HepG2 (cell line): Measurements from ENCODE around the gene TOLLIP. TPM values are rescaled to one million over a fixed set of nuclear protein-coding genes. Genes with fewer than 3 reads are reported as not detected.

Experiments
- ATAC-seq: fragments of 200-7000 bp; cut with Tn5 transposase; 3 replicates; pipeline ENCODE4 v1.9.1; 2020; ENCODE audit warnings: mild to moderate bottlenecking, moderate library complexity
- Bru-seq: library from RNA; stranded (reverse); fragments of 400-500 nt; gene quantifications from one replicate; lab custom pipeline; 2021; lab: Mats Ljungman, UMichigan
- BruChase-seq, 2 experiments: library from RNA; stranded (reverse); fragments of 400-500 nt; gene quantifications; one replicate each; lab custom pipeline; 2021; lab: Mats Ljungman, UMichigan
- BruUV-seq: library from RNA; stranded (reverse); fragments of 400-500 nt; replicated peaks from 2 replicates; lab custom pipeline; 2021; lab: Mats Ljungman, UMichigan
- CTCF ChIA-PET: fragments of 300-600 bp; formaldehyde crosslinking; extraction: SDS; loops from one replicate; lab custom pipeline; 2021; ENCODE audit warnings: low total read pairs, inconsistent platforms, low intra/inter-chr PET ratio; lab: Yijun Ruan, JAX
- POLR2A ChIA-PET: fragments of 350-600 bp; sonication (Branson Sonifier 250); formaldehyde crosslinking; loops from one replicate; lab custom pipeline; 2020; ENCODE audit warnings: antibody characterized with exemption, inconsistent platforms; lab: Yijun Ruan, JAX
- DNase-seq: peaks from one replicate; pipeline ENCODE4 v3.0.0-alpha.2; 2015; ENCODE audit warnings: low spot score
- FAIRE-seq: peaks from 3 replicates; lab custom pipeline; 2011; peaks lifted over from hg19 to GRCh38; lab: Jason Lieb, UNC
- H2AFZ ChIP-seq: one replicate; pipeline ENCODE4 v1.6.1; 2011; ENCODE audit warnings: low read length, inconsistent platforms
- H3K27ac ChIP-seq: fragments of 300-600 bp; 3 replicates; pipeline ENCODE4 v1.8.0; 2011; ENCODE audit warnings: mixed run types, mild to moderate bottlenecking, mixed read lengths, low read length, inconsistent platforms; ENCODE audit not compliant: insufficient read depth; ENCODE audit errors: extremely low read length
- H3K27me3 ChIP-seq, 2 experiments: fragments of 200-600 bp in 1 of 2; 2 replicates in 1 of 2; 3 replicates in 1 of 2; pipeline versions ENCODE4 v1.6.0 to v1.8.0; 2011; ENCODE audit warnings: low read length in 2 of 2, mild to moderate bottlenecking in 2 of 2, moderate library complexity in 2 of 2, inconsistent platforms in 1 of 2; ENCODE audit not compliant: insufficient read depth in 2 of 2, control insufficient read depth in 1 of 2
- H3K36me3 ChIP-seq, 2 experiments: fragments of 200-600 bp in 1 of 2; replicated peaks in 1 of 2; 2 replicates in 1 of 2; 3 replicates in 1 of 2; pipeline versions ENCODE4 v1.5.1 to v1.8.0; 2011; ENCODE audit warnings: low read length in 2 of 2, inconsistent platforms in 1 of 2; ENCODE audit not compliant: insufficient read depth in 2 of 2, control insufficient read depth in 1 of 2
- H3K4me1 ChIP-seq: 2 replicates; pipeline ENCODE4 v1.5.1; 2012; ENCODE audit warnings: low read length, inconsistent platforms; ENCODE audit not compliant: insufficient read depth
- H3K4me2 ChIP-seq: 2 replicates; pipeline ENCODE4 v1.6.0; 2011; ENCODE audit warnings: low read depth, low read length, inconsistent platforms
- H3K4me3 ChIP-seq, 3 experiments: fragments of 200-600 bp in 1 of 3; sonication (generic), shearing (Covaris generic) in 1 of 3; replicated peaks in 1 of 3; 2 replicates each; pipeline ENCODE4 v1.5.1; 2011 to 2016; ENCODE audit warnings: low read length in 3 of 3, inconsistent platforms in 2 of 3, low read depth in 2 of 3, mild to moderate bottlenecking in 2 of 3, control low read depth in 1 of 3, mixed read lengths in 1 of 3; ENCODE audit not compliant: insufficient read depth in 1 of 3
- H3K79me2 ChIP-seq: one replicate; pipeline ENCODE4 v1.6.1; 2011; ENCODE audit warnings: low read length, inconsistent platforms; ENCODE audit not compliant: insufficient read depth
- H3K9ac ChIP-seq: 2 replicates; pipeline ENCODE4 v1.6.0; 2011; ENCODE audit warnings: mild to moderate bottlenecking, low read depth, low read length, inconsistent platforms; ENCODE audit not compliant: insufficient read depth
- H3K9me3 ChIP-seq: 2 replicates; pipeline ENCODE4 v1.5.1; 2012; ENCODE audit warnings: mild to moderate bottlenecking, low read length
- H4K20me1 ChIP-seq: 2 replicates; pipeline ENCODE4 v1.6.0; 2011; ENCODE audit warnings: inconsistent platforms, mild to moderate bottlenecking, low read length, moderate library complexity; ENCODE audit not compliant: insufficient read depth
- CHD4 ChIP-seq: fragments of 200-600 bp; sonication (generic); IDR thresholded peaks from 2 replicates; pipeline ENCODE4 v1.7.0; 2017; ENCODE audit warnings: mild to moderate bottlenecking, low read length, borderline replicate concordance
- HMGA1 ChIP-seq: sonication (generic); formaldehyde crosslinking; conservative IDR thresholded peaks from 2 replicates; pipeline ENCODE4 v1.4.0; 2020; ENCODE audit warnings: missing genetic modification reagents
- KLF11 ChIP-seq: IDR thresholded peaks from 2 replicates; pipeline ENCODE4 v1.6.1; 2016; ENCODE audit warnings: missing compliant biosample characterization
- MAF1 ChIP-seq: sonication (generic); formaldehyde crosslinking; IDR thresholded peaks from 2 replicates; pipeline ENCODE4 v1.5.0; 2020; ENCODE audit warnings: missing genetic modification reagents, borderline replicate concordance
- MIER3 ChIP-seq: IDR thresholded peaks from 2 replicates; pipeline ENCODE4 v1.6.1; 2016; ENCODE audit warnings: missing compliant biosample characterization, borderline replicate concordance
- PPARG ChIP-seq: conservative IDR thresholded peaks from 2 replicates; pipeline ENCODE4 v1.6.1; 2016; ENCODE audit warnings: missing biosample characterization, missing genetic modification reagents
- SMARCE1 ChIP-seq: fragments of 450-650 bp; IDR thresholded peaks from 2 replicates; pipeline ENCODE4 v1.6.1; 2017; ENCODE audit warnings: borderline replicate concordance
- TEAD2 ChIP-seq: sonication (generic); formaldehyde crosslinking; IDR thresholded peaks from 2 replicates; pipeline ENCODE4 v1.9.0; 2021; ENCODE audit warnings: missing genetic modification reagents
- ZNF326 ChIP-seq: sonication (generic); formaldehyde crosslinking; IDR thresholded peaks from 2 replicates; pipeline ENCODE4 v1.4.0; 2020; ENCODE audit warnings: missing genetic modification reagents, borderline replicate concordance
- ZNF556 ChIP-seq: sonication (generic); formaldehyde crosslinking; IDR thresholded peaks from 2 replicates; pipeline ENCODE4 v1.4.0; 2020; ENCODE audit warnings: mild to moderate bottlenecking, missing genetic modification reagents, borderline replicate concordance
- ZNF777 ChIP-seq: sonication (generic); formaldehyde crosslinking; IDR thresholded peaks from 2 replicates; pipeline ENCODE4 v1.4.0; 2020; ENCODE audit warnings: missing genetic modification reagents
- ZSCAN12 ChIP-seq: sonication (generic); formaldehyde crosslinking; IDR thresholded peaks from 2 replicates; pipeline ENCODE4 v1.9.0; 2021; ENCODE audit warnings: mild to moderate bottlenecking, missing genetic modification reagents
- WGBS: methylation state at CpG from one replicate; pipeline ENCODE4 v1.1.6; 2017; ENCODE audit warnings: low lambda C conversion rate; 5-methylcytosine and 5-hydroxymethylcytosine counted together
- in situ Hi-C: cut with HindIII; loops from 2 replicates; pipeline ENCODE4 v1.10.0; 2017; ENCODE audit warnings: low pct_unique_long_range_greater_than_20kb; ENCODE audit not compliant: extremely low pct_ligation_motif_present
- intact Hi-C: fragments of 100-400 bp; cut with micrococcal nuclease; formaldehyde crosslinking; loops from one replicate; pipeline ENCODE4 v1.10.0; 2022; ENCODE audit not compliant: unreplicated experiment
- long read RNA-seq, 2 experiments: library from RNA in 1 of 2; library from polyadenylated mRNA in 1 of 2; stranded (forward) in 1 of 2; unstranded in 1 of 2; transcript quantifications; one replicate each; pipeline ENCODE4 v2.0.0, GENCODE V29; 2019 to 2022
- polyA minus RNA-seq, 3 experiments: library from RNA; depleted of rRNA, polyadenylated mRNA; stranded (reverse); fragments of >200 nt; gene quantifications; 2 replicates each; pipeline ENCODE4 v1.2.3, GENCODE V29; 2011; ENCODE audit warnings: low replicate concordance in 1 of 3
- polyA plus RNA-seq, 8 experiments: library from polyadenylated mRNA; depleted of rRNA in 3 of 8; stranded (reverse) in 7 of 8; unstranded in 1 of 8; fragments of >200 nt; fragmentation: Illumina TruSeq in 4 of 8; extraction: Trizol in 4 of 8; gene quantifications; 2 replicates each; pipeline versions ENCODE4 v1.2.1 to v1.2.3, GENCODE V29; 2011 to 2016; ENCODE audit warnings: low read depth in 4 of 8, missing spikeins in 1 of 8, mixed read lengths in 1 of 8; ENCODE audit not compliant: insufficient read depth in 1 of 8
- total RNA-seq, 5 experiments: library from RNA; depleted of rRNA; stranded (reverse); fragments of >200 nt; fragmentation: Illumina TruSeq; extraction: Trizol; gene quantifications; 2 replicates each; pipeline ENCODE4 v1.2.3, GENCODE V29; 2016; ENCODE audit warnings: low read depth in 1 of 5
- TF ChIP-seq, protein P1 (sequence below): sonication (generic); formaldehyde crosslinking; IDR thresholded peaks from 2 replicates; pipeline ENCODE4 v1.8.0; 2022; ENCODE audit warnings: mild to moderate bottlenecking, missing genetic modification reagents, borderline replicate concordance
- TF ChIP-seq, protein P2 (sequence below): sonication (generic); formaldehyde crosslinking; IDR thresholded peaks from 2 replicates; pipeline ENCODE4 v1.5.0; 2020; ENCODE audit warnings: missing genetic modification reagents, mild to moderate bottlenecking, borderline replicate concordance

TOLLIP gene
- total RNA-seq (2016; rRNA removed; fragmentation: Illumina TruSeq; extraction: Trizol) (19.4 and 25.9 TPM in 2 replicates), polyA plus RNA-seq (2011; rRNA removed) (44.2 and 47.5 TPM in 2 replicates), polyA minus RNA-seq (2011; rRNA and poly(A)+ RNA removed; ENCODE audit: low replicate concordance) (19.2 and 101 TPM in 2 replicates), Bru-seq, nascent RNA (percentile 66 among the genes with signal in this experiment), BruChase-seq, experiment 1, labeled RNA remaining after a 6-hour chase (percentile 88 among the genes with signal in this experiment), BruChase-seq, experiment 2, labeled RNA remaining after a 2-hour chase (percentile 82 among the genes with signal in this experiment)
- 21.8 and 24.1 TPM in 2 replicates for total RNA-seq (2016; cell fraction: cytosol; rRNA removed; fragmentation: Illumina TruSeq; extraction: Trizol; ENCODE audit: low read depth)
- total RNA-seq (2016; cell fraction: insoluble cytoplasmic fraction; rRNA removed; fragmentation: Illumina TruSeq; extraction: Trizol): 18.0 and 24.4 TPM in 2 replicates
- 16.0 and 17.9 TPM in 2 replicates for total RNA-seq (2016; cell fraction: membrane; rRNA removed; fragmentation: Illumina TruSeq; extraction: Trizol)
- 11.3 and 14.6 TPM in 2 replicates for total RNA-seq (2016; cell fraction: nucleus; rRNA removed; fragmentation: Illumina TruSeq; extraction: Trizol)
- 27.1 and 38.7 TPM in 2 replicates for polyA plus RNA-seq (2011; cell fraction: cytosol; rRNA removed)
- 59.6 and 61.9 TPM in 2 replicates for polyA plus RNA-seq (2011; cell fraction: nucleus; rRNA removed)
- polyA plus RNA-seq (2012): 31.4 and 32.5 TPM in 2 replicates
- 23.1 and 26.1 TPM in 2 replicates for polyA plus RNA-seq (2016; cell fraction: cytosol; fragmentation: Illumina TruSeq; extraction: Trizol; ENCODE audit: low read depth)
- polyA plus RNA-seq (2016; cell fraction: insoluble cytoplasmic fraction; fragmentation: Illumina TruSeq; extraction: Trizol; ENCODE audit: low read depth): 40.7 and 53.4 TPM in 2 replicates
- 25.9 and 29.3 TPM in 2 replicates for polyA plus RNA-seq (2016; cell fraction: membrane; fragmentation: Illumina TruSeq; extraction: Trizol; ENCODE audit: low read depth)
- polyA plus RNA-seq (2016; cell fraction: nucleus; fragmentation: Illumina TruSeq; extraction: Trizol; ENCODE audit: insufficient read depth, low read depth): 27.5 and 35.7 TPM in 2 replicates
- 14.2 and 15.4 TPM in 2 replicates for polyA minus RNA-seq (2011; cell fraction: cytosol; rRNA and poly(A)+ RNA removed)
- 17.4 and 24.5 TPM in 2 replicates for polyA minus RNA-seq (2011; cell fraction: nucleus; rRNA and poly(A)+ RNA removed)
- long read RNA-seq, experiment 1, transcript TOLLIP-202 (6 exons, 3,617 nt): major isoform, 126 of 153 reads
- long read RNA-seq, experiment 1, transcript TOLLIP-211 (5 exons, 684 nt): minor isoform, 12 of 153 reads
- long read RNA-seq, experiment 1, partial matches to known transcripts: 3 of 153 reads
- long read RNA-seq, experiment 1, other reads (novel, unspliced or antisense): 12 of 153 reads
- long read RNA-seq, experiment 2, transcript TOLLIP-211 (5 exons, 684 nt): minor isoform, 7 of 131 reads
- long read RNA-seq, experiment 2, transcript TOLLIP-202 (6 exons, 3,617 nt): major isoform, 80 of 131 reads
- long read RNA-seq, experiment 2, partial matches to known transcripts: 12 of 131 reads
- long read RNA-seq, experiment 2, other reads (novel, unspliced or antisense): 30 of 131 reads

DNA sequence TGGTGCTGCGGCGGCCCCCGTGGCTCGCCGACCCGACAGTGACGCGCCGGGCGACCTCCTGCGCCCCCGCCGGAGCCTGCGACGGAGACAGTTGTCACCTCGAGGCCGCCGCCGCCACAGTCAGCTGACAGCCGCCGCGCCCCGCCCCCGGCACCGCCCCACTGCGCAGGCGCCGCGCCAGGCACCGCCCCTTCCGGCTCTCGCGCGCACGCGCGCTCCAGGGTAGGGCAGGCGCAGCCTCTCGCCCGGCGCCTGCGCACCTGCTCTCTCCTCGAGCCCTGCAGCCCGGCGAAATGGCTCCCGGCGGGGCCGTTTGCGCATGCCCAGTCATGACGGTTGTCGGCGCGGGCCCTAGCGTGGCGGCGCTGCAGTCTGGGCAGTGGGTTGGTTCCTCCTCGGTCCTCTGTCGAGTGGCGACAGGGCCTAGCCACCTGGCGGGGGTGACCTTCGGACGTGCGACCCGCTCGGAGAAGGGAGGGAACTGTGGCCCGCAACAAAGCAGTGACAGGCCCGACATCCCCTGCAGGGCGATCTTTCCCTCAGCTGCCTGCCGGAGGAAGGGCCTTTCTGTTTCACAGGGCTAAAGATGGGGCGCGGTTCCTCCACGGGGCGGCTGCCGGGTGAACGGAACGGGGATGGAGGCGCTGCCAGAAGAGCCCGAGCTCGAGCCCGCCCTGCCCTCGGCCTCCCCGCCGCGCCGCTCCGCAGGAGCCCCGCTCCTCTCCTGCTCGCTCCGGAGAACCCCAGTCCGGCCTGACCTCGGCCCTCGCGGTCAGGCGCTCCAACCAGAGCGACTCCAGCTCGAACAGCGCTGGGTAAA lies at the start of gene TOLLIP:
Gene TOLLIP (minus strand): TSS at position 135 of the 820 bp plus-strand sequence. CDS start 134 bp downstream, at position 1.
- intact Hi-C loops: loop anchor here (10.0 kb wide), 1 partner anchor 75 kb away; the partner anchor contains the start of gene BRSK2
- no peak within 1 kb of the TSS for H2AFZ ChIP-seq
- 75% methylated on average over 20 of the region's 97 CpGs for WGBS
- TF ChIP-seq MAF1 (CRISPR knock-in tag) (no peak), SMARCE1 (no peak), CHD4 (no peak), ZNF326 (CRISPR knock-in tag) (no peak), ZNF556 (peak; percentile 93), ZNF777 (CRISPR knock-in tag) (peak; percentile 68), PPARG (CRISPR knock-in tag) (no peak), KLF11 (CRISPR knock-in tag) (peak; percentile 76; the same call in 1 of the 2 replicates), MIER3 (peak; percentile 85; the same call in 1 of the 2 replicates), ZSCAN12 (CRISPR knock-in tag) (no peak), TEAD2 (CRISPR knock-in tag) (no peak), HMGA1 (no peak)
- TF ChIP-seq, protein P1, sequence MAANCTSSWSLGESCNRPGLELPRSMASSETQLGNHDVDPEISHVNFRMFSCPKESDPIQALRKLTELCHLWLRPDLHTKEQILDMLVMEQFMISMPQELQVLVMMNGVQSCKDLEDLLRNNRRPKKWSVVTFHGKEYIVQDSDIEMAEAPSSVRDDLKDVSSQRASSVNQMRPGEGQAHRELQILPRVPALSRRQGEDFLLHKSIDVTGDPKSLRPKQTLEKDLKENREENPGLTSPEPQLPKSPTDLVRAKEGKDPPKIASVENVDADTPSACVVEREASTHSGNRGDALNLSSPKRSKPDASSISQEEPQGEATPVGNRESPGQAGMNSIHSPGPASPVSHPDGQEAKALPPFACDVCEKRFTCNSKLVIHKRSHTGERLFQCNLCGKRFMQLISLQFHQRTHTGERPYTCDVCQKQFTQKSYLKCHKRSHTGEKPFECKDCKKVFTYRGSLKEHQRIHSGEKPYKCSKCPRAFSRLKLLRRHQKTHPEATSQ (CRISPR knock-in tag): no peak
- TF ChIP-seq, protein P2, sequence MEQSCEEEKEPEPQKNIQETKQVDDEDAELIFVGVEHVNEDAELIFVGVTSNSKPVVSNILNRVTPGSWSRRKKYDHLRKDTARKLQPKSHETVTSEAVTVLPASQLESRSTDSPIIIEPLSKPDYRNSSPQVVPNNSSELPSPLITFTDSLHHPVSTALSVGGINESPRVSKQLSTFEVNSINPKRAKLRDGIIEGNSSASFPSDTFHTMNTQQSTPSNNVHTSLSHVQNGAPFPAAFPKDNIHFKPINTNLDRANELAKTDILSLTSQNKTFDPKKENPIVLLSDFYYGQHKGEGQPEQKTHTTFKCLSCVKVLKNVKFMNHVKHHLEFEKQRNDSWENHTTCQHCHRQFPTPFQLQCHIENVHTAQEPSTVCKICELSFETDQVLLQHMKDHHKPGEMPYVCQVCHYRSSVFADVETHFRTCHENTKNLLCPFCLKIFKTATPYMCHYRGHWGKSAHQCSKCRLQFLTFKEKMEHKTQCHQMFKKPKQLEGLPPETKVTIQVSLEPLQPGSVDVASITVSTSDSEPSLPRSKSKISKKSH: peak; percentile 73

More for the DNA sequence above, at the start of gene TOLLIP:
- in situ Hi-C loops: no loop called here
- peaks cover 52% of the 10 kb centered on the region for H3K4me1 ChIP-seq
- peak within 1 kb of the TSS; percentile 69 for H3K27ac ChIP-seq
- peak within 1 kb of the TSS; percentile 90 for H3K4me2 ChIP-seq
- H3K27me3 ChIP-seq: no peaks in the 10 kb centered on the region
- H3K9ac ChIP-seq: peak within 1 kb of the TSS; percentile 79
- DNase-seq (peak; percentile 82), ATAC-seq (peak; percentile 75), FAIRE-seq (no peak)
- peaks cover 12% of the 10 kb centered on the region for H3K9me3 ChIP-seq
- TSS peak; percentile 90 for BruUV-seq
- CTCF ChIA-PET: no interaction called here
- POLR2A ChIA-PET: interaction anchor here (1.0 to 1.4 kb wide), 2 partner anchors 23 to 24 kb away, joined by 3 to 4 read pairs; no protein-coding TSS in a partner anchor
- peaks cover 42% of the 10 kb centered on the region for H3K79me2 ChIP-seq
- H4K20me1 ChIP-seq: no peaks in the 10 kb centered on the region
- H3K4me3 ChIP-seq: peak within 1 kb of the TSS; percentile 42 to 94 (median 81); a peak in 5 of 6 replicates
- H3K36me3 ChIP-seq: peaks cover 3 to 6% of the 10 kb centered on the region in 2 experiments; a peak in 3 of 5 replicates
